Measurements from ENCODE around the gene CUBN.
A peak's percentile ranks its signal among the peaks of the same experiment; 100 is the strongest.
"Not testable (repeated sequence)": the region's sequence is repeated elsewhere in the genome, so short reads cannot be mapped to it uniquely, and the experiment has no call there.

The CUBN gene

DNA sequence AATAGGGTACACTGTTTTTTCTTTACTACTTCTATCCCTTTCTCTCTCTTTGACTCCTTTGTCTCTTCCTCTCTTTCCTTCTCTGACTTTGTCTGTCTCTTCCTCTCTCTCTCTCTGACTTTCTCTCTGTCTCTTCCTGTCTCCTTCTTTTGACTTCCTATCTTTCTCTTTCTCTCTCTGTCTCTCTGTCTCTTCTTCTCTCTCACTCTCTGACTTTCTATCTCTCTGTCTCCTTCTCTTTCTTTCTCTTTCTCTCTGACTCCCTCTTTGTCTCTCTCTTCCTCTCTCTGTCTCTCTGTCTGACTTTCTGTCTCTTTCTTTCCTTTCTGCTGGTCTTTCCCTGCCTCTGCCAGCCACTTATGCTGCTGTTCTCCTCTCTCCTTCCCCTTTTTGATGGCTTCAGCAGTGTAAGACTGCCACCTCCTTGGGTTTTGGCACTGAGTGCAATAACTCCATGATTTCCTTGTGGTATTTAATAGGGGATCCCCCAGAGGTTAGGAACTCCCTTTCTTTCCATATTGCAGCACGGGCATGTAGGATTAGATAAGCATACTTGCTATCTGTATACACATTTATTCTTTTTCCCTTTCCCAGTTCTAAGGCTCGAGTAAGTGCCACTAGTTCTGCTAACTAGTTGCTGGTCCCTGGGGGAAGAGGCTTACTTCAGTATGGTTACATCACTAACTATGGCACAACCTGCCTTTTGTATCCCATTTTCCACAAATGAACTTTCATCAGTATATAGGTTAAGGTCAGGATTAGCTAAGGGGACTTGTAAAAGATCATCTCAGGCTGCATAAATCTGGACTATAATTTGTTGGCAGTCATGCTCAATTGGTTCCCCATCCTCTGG is 116.3 kb downstream of the CUBN start:
- not testable (repeated sequence) for DNase-seq (ENCODE audit: low read depth in 2 of 3, low spot score in 1 of 3)

GRCh38 chr10:17012731-17013130 is 116.9 kb downstream of the CUBN start:
- not testable (repeated sequence) for DNase-seq (ENCODE audit: low read depth in 2 of 3, low spot score in 1 of 3)

DNA sequence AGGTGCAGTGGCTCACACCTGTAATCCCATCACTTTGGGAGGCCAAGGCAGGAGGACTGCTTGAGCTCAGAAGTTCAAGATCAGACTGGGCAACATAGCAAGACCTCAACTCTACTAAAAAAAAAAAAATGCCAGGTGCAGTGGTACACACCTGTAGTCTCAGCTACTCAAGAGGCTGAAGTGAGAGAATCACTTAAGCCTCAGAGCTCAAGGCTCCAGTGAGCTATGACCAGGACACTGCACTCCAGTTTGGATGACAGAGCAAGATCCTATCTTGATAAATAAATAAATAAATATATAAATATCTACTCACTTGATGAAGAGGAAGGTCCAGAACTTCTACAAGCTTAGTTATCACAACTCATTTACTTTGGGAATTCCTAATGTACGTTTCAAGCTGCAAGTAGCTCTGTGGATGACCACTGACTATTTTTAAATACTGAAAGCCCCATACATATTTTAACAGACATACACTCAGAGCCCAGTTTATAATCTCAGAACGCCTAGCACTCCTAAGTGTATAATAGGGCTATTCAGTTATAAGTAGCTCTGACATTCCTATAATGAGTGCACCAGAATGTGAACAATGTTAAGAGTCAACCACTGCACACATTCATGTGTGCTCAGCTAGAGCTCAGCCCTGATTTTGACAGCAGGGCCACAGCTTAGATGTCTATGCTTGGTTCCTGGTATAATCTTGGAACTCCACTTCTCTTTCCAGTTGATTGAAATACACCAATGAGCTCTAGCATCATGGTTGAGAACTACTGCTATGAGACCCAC is 119.1 kb downstream of the CUBN start:
- no peak for DNase-seq (ENCODE audit: low read depth in 2 of 3, low spot score in 1 of 3)

DNA sequence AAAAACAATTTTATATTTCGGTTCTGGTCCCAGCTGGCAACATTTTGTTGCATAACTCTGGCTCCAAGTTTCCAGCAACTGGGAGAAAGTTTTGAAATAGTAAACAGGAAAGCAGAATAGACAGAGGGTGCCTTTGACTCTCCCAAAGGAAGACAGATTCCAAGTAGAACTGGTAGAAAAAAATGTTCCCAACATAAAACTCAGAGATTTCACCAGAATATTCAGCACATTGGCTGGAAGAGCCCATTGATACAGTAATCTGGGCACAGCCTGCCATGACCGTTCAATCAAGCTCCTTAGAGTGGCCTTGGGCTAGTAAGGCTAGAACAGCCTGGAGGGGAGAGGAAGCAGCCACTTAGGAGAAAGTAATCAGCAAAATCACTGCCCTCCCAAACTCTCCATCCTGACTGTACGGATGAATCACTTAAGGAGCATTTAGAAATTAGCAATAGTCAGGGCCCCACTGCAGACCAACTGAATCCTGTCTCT is 120.4 kb downstream of the CUBN start:
- DNase-seq (ENCODE audit: low read depth in 2 of 3, low spot score in 1 of 3): no peak

DNA sequence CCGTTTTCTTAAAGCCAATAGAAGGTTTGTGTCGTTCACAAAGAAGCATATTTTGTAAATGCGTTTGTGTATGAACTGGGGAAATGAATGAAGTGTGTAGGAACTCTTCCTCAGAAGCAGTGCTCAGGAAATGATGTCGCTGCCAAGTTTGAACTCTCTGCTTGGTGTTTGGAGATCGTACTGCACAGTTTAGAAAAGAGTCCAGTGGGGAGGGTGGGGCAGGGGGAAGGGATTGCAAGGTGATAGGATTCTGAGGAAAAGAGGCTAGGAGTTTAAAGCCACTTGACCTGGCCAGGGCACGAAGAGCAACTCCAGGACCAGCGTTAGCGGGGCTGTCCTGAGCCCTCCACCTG is 122.2 kb downstream of the CUBN start:
- DNase-seq (ENCODE audit: low read depth in 2 of 3, low spot score in 1 of 3): no peak

DNA sequence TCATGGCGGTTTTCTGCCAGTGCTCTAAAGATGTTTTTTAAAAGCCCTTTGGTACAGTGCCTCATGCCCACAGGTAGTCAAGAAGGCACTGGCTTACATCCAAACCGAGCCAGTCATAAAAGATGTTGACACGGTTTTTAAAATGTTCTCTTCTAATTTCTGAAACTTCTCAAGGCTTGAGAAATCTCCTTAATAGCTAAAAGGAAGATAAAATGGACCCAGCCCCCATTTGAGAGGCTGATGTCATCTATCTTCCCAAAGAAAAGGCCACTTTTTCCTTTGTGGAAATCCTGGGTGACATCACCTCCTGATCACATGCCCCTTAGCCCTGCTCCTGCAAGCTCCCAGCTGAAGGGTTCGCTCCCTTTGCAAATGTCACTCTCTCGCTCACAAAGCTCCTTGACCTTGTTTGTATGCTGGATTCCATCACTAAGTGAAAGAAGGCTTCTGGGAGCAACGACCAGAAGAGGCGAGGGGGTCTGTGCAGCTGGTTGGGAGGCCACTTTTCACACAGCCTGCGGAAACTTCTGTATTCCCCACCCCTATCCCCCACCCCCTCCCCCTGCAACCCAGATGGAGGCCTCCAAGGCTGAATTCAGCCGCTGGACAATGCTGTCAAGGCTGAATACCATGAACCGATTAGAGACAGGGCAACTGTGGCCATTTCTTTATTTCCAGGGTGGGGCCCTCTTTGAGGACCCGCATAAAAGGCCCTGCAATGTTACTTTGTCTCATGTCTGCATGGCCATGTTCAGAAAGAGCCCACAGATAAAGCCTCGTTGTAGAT is 122.8 kb downstream of the CUBN start:
- DNase-seq (ENCODE audit: low read depth in 2 of 3, low spot score in 1 of 3): no peak

GRCh38 chr10:17005621-17006566 is 123.7 kb downstream of the CUBN start:
- DNase-seq (ENCODE audit: low read depth in 2 of 3, low spot score in 1 of 3): no peak

GRCh38 chr10:17004801-17005380 is 124.7 kb downstream of the CUBN start:
- DNase-seq (ENCODE audit: low read depth in 2 of 3, low spot score in 1 of 3): no peak

- DNase-seq (ENCODE audit: low read depth in 2 of 3, low spot score in 1 of 3): no peak
These were observed 125.8 kb downstream of the CUBN start for GRCh38 chr10:17003651-17004286.

- peak; percentile 34 to 54 (median 43) for DNase-seq (ENCODE audit: low read depth in 2 of 3, low spot score in 1 of 3)
These were observed 126.5 kb downstream of the CUBN start for GRCh38 chr10:17003151-17003550.

DNA sequence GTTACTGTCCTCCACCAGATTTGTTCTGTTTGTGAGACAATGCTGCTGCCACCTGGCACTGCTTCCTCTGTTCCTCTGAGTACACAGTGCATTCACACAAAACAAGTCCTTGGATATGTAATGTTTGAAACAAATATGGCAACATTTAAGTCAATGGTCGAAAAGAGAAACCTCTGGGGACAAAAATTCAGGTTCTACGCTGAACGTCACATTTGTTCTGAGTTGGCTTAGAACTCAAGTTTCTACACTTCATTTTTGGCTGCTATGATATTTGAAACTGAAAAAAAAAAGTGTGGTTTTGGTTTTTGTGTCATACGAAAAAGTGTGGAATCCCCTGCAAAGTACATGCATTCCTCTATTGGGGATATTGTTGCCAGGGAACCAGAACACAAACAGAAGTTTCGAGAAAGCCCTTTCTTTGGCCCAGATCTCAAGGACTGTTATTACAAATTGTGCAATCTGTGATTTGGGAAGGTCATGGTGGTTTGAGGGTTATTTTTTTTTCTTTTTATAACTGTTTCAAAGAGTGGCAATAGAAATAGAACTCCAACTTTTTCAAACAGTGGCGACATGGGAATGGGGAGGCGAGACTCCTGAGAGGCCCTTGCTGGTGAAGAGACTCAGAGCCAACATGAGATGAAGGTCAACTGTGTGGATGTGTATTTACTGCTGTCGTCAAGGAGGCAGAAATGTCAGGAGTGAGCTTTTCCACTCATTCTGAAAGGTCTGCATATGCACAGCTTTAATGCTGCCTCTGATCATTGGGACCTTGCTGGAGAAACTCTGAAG is 127.5 kb downstream of the CUBN start:
- peak in 1 of 3 donors; percentile 21 for DNase-seq (ENCODE audit: low read depth in 2 of 3, low spot score in 1 of 3)

GRCh38 chr10:17001297-17001744 is 128.3 kb downstream of the CUBN start:
- DNase-seq (ENCODE audit: low read depth in 2 of 3, low spot score in 1 of 3): no peak

- no peak for DNase-seq (ENCODE audit: low read depth in 2 of 3, low spot score in 1 of 3)
These were observed 129.8 kb downstream of the CUBN start for GRCh38 chr10:16999665-17000451.

DNA sequence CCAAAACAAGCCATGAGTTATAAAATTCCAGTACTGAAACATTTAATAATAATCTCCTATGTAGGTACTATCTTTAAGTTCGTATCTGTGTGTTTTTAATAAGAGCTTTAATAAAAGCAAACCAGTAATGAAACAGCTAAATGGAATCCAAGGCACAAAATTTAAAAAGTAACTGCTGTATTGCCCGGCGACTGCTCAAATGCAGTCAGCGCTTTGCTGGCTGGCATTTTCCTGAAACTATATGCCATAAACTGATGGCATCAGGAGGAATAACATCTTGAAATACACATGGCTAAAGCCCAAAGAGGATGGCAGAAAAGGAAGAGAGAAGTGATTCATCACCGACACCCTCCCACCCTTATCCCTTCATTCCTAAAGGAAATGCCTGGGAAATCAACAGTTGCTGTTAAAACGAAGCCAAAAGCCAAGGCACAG is 133.1 kb downstream of the CUBN start:
- no peak for DNase-seq (ENCODE audit: low read depth in 2 of 3, low spot score in 1 of 3)

DNA sequence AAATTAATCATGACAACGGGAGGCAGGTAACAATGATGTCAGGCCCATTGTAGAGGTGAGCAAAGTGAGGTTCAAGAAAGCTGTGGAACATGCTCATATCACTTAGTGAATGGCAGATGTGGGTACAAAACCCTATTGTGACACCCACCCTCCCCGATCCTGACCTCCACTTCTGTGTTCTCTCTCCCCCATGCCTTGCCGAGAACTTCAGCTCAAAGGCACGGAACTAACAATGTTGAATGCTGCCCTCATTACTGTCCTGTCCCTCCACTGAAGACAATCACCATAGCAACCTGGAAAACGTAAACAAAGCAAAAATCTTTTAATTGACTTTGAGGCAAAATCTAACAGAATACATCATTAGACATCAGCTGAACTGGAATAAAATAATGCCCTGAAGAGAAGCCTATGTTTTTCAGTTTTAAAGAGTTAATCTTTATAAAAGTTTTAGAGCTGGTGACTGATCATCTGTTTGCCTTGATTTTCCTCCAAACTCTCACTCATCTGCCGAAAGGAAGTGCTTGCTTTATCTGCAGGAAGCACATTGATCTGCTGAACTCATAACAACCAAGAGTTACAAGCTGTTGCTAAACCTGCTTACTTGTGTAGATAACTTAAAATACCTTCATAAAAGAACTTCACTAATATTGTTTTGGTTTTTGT is 133.6 kb downstream of the CUBN start:
- no peak for DNase-seq (ENCODE audit: low read depth in 2 of 3, low spot score in 1 of 3)

DNA sequence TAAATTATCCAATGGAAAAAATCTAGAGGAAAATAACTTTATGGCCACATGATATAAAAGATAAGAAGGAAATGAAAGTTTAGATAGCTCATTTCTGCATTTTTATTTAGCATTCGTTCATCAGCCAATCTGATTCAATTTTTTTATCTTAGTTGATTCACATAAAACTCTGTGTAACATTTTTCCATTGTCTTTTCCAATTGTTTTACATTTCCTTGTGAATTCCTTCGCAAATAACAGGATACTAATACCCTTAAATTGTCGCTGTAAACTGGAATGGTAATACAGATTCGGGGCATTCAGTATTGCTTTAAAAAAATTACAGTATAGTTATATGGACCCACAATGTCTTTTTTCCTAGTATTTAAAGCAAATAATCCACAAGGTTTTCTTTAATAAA is 136.4 kb downstream of the CUBN start:
- DNase-seq (ENCODE audit: low read depth in 2 of 3, low spot score in 1 of 3): no peak

GRCh38 chr10:16992611-16993119 is 136.9 kb downstream of the CUBN start:
- DNase-seq (ENCODE audit: low read depth in 2 of 3, low spot score in 1 of 3): no peak

Data from stimulated activated CD4-positive, alpha-beta T cell treated with anti-CD3 and anti-CD28 coated beads, Interleukin-12 subunit alpha, Interleukin-12 subunit beta, amount 100 ng/mL, for 48 hours (primary cell).